Activated naive CD8-positive, alpha-beta T cell treated with anti-CD3 and anti-CD28 coated beads, Interleukin-2, amount 10 ng/mL, durations not matched to agents 7 days and 5 days (primary cell): Measurements from ENCODE around the gene CPEB1. TPM values are rescaled to one million over a fixed set of nuclear protein-coding genes. Genes with fewer than 3 reads are reported as not detected.

ENCODE experiments used
- ATAC-seq: fragments of 150-1000 bp; cut with Tn5 transposase; one replicate; pipeline ENCODE4 v1.10.0; 2021; ENCODE audit warnings: low read depth, moderate library complexity
- POLR2A ChIA-PET: fragments of 350-600 bp; sonication (Branson Sonifier 250); formaldehyde crosslinking; loops from one replicate; lab custom pipeline; 2021; ENCODE audit warnings: antibody characterized with exemption; lab: Charles Lee
- DNase-seq: peaks from one replicate; pipeline ENCODE4 v3.0.0; 2021
- H3K27ac Mint-ChIP-seq: one replicate; pipeline ENCODE4 v1.8.0; 2022; ENCODE audit warnings: mild to moderate bottlenecking, mixed read lengths
- H3K27me3 Mint-ChIP-seq: one replicate; pipeline ENCODE4 v1.8.0; 2022; ENCODE audit warnings: mild to moderate bottlenecking, moderate library complexity, mixed read lengths
- H3K36me3 Mint-ChIP-seq: one replicate; pipeline ENCODE4 v1.8.0; 2021; ENCODE audit warnings: mild to moderate bottlenecking, mixed read lengths
- H3K4me1 Mint-ChIP-seq: one replicate; pipeline ENCODE4 v1.8.0; 2021; ENCODE audit warnings: mixed read lengths
- H3K4me3 Mint-ChIP-seq: one replicate; pipeline ENCODE4 v1.8.0; 2022; ENCODE audit warnings: mild to moderate bottlenecking, moderate library complexity, mixed read lengths
- H3K9me3 Mint-ChIP-seq: one replicate; pipeline ENCODE4 v1.8.0; 2021; ENCODE audit warnings: mixed read lengths
- total RNA-seq, 2 experiments: library from RNA; stranded (reverse); gene quantifications; one replicate each; pipeline ENCODE4 v1.2.3, GENCODE V29; 2021

Gene CPEB1
- total RNA-seq, 2 experiments from 2014 or later = 0.58 to 0.74 TPM

- no peak overlapping the region for H3K27ac Mint-ChIP-seq
- POLR2A ChIA-PET = no interaction called here
- no peaks in the 10 kb centered on the region for H3K36me3 Mint-ChIP-seq
- no peaks in the 10 kb centered on the region for H3K9me3 Mint-ChIP-seq
- no peak for ATAC-seq
- H3K27me3 Mint-ChIP-seq = peaks cover 2% of the 10 kb centered on the region
- no peak for DNase-seq
- H3K4me1 Mint-ChIP-seq = no peaks in the 10 kb centered on the region
- no peak overlapping the region for H3K4me3 Mint-ChIP-seq
Measured at GRCh38 chr15:82567661-82568060, 79.5 kb downstream of the CPEB1 start.

- no peak overlapping the region for H3K4me3 Mint-ChIP-seq
- ATAC-seq (no peak), DNase-seq (no peak)
- H3K36me3 Mint-ChIP-seq = no peaks in the 10 kb centered on the region
- no peaks in the 10 kb centered on the region for H3K27me3 Mint-ChIP-seq
- H3K27ac Mint-ChIP-seq = no peak overlapping the region
- no peaks in the 10 kb centered on the region for H3K4me1 Mint-ChIP-seq
- no peaks in the 10 kb centered on the region for H3K9me3 Mint-ChIP-seq
- POLR2A ChIA-PET = no interaction called here
Measured at GRCh38 chr15:82566690-82567089, 80.5 kb downstream of the CPEB1 start.

- no peak for DNase-seq
- Mint-ChIP-seq H3K36me3 (no peaks in the 10 kb centered on the region), H3K27ac (no peak overlapping the region), H3K9me3 (no peaks in the 10 kb centered on the region), H3K4me1 (no peaks in the 10 kb centered on the region), H3K27me3 (peaks cover 8% of the 10 kb centered on the region), H3K4me3 (no peak overlapping the region)
- POLR2A ChIA-PET = no interaction called here
- no peak for ATAC-seq
Measured at GRCh38 chr15:82558502-82558901, 88.7 kb downstream of the CPEB1 start.

GRCh38 chr15:82556315-82557035 lies 90.7 kb downstream of the CPEB1 start:
- no peak overlapping the region for H3K27ac Mint-ChIP-seq
- DNase-seq (no peak), ATAC-seq (no peak)
- H3K27me3 Mint-ChIP-seq = peaks cover 11% of the 10 kb centered on the region
- no peaks in the 10 kb centered on the region for H3K4me1 Mint-ChIP-seq
- no peaks in the 10 kb centered on the region for H3K36me3 Mint-ChIP-seq
- no peak overlapping the region for H3K4me3 Mint-ChIP-seq
- H3K9me3 Mint-ChIP-seq = no peaks in the 10 kb centered on the region
- POLR2A ChIA-PET = no interaction called here

- POLR2A ChIA-PET = no interaction called here
- DNase-seq (no peak), ATAC-seq (no peak)
- no peaks in the 10 kb centered on the region for H3K9me3 Mint-ChIP-seq
- no peaks in the 10 kb centered on the region for H3K36me3 Mint-ChIP-seq
- H3K4me1 Mint-ChIP-seq = no peaks in the 10 kb centered on the region
- no peak overlapping the region for H3K27ac Mint-ChIP-seq
- no peak overlapping the region for H3K4me3 Mint-ChIP-seq
- H3K27me3 Mint-ChIP-seq = peaks cover 13% of the 10 kb centered on the region
Measured at GRCh38 chr15:82554849-82555248, 92.3 kb downstream of the CPEB1 start.

- H3K4me1 Mint-ChIP-seq = no peaks in the 10 kb centered on the region
- H3K9me3 Mint-ChIP-seq = no peaks in the 10 kb centered on the region
Measured at GRCh38 chr15:82554351-82554750, 92.8 kb downstream of the CPEB1 start.

GRCh38 chr15:82553846-82554245 lies 93.3 kb downstream of the CPEB1 start:
- ATAC-seq (no peak), DNase-seq (no peak)
- Mint-ChIP-seq H3K4me3 (no peak overlapping the region), H3K4me1 (no peaks in the 10 kb centered on the region), H3K27me3 (peaks cover 13% of the 10 kb centered on the region), H3K27ac (no peak overlapping the region), H3K9me3 (no peaks in the 10 kb centered on the region), H3K36me3 (no peaks in the 10 kb centered on the region)
- POLR2A ChIA-PET = no interaction called here

More at GRCh38 chr15:82554351-82554750, 92.8 kb downstream of the CPEB1 start:
- no peak for ATAC-seq
- H3K27ac Mint-ChIP-seq = no peak overlapping the region
- peaks cover 13% of the 10 kb centered on the region for H3K27me3 Mint-ChIP-seq
- POLR2A ChIA-PET = no interaction called here
- no peak overlapping the region for H3K4me3 Mint-ChIP-seq
- DNase-seq = no peak
- no peaks in the 10 kb centered on the region for H3K36me3 Mint-ChIP-seq

GRCh38 chr15:82552861-82553260 lies 94.3 kb downstream of the CPEB1 start:
- POLR2A ChIA-PET = no interaction called here
- Mint-ChIP-seq H3K9me3 (no peaks in the 10 kb centered on the region), H3K27ac (no peak overlapping the region), H3K36me3 (no peaks in the 10 kb centered on the region), H3K4me1 (no peaks in the 10 kb centered on the region), H3K27me3 (peaks cover 13% of the 10 kb centered on the region), H3K4me3 (no peak overlapping the region)
- DNase-seq (no peak), ATAC-seq (no peak)

- ATAC-seq (no peak), DNase-seq (no peak)
- POLR2A ChIA-PET = no interaction called here
Measured at GRCh38 chr15:82551646-82552247, 95.4 kb downstream of the CPEB1 start.

GRCh38 chr15:82549199-82549665 lies 97.9 kb downstream of the CPEB1 start:
- H3K4me3 Mint-ChIP-seq = no peak overlapping the region
- H3K4me1 Mint-ChIP-seq = no peaks in the 10 kb centered on the region
- DNase-seq (no peak), ATAC-seq (no peak)
- H3K27ac Mint-ChIP-seq = no peak overlapping the region
- POLR2A ChIA-PET = interaction anchor here (1.1 kb wide), 1 partner anchor 9 kb away, joined by 5 read pairs; the partner anchor contains the start of gene RPS17
- peaks cover 6% of the 10 kb centered on the region for H3K27me3 Mint-ChIP-seq
- H3K36me3 Mint-ChIP-seq = no peaks in the 10 kb centered on the region
- no peaks in the 10 kb centered on the region for H3K9me3 Mint-ChIP-seq

More at GRCh38 chr15:82551646-82552247, 95.4 kb downstream of the CPEB1 start:
- Mint-ChIP-seq H3K4me1 (no peaks in the 10 kb centered on the region), H3K27ac (no peak overlapping the region), H3K4me3 (no peak overlapping the region), H3K36me3 (no peaks in the 10 kb centered on the region), H3K9me3 (no peaks in the 10 kb centered on the region), H3K27me3 (peaks cover 10% of the 10 kb centered on the region)

- H3K27ac Mint-ChIP-seq = no peak overlapping the region
- H3K9me3 Mint-ChIP-seq = no peaks in the 10 kb centered on the region
- DNase-seq (no peak), ATAC-seq (no peak)
- peaks cover 4% of the 10 kb centered on the region for H3K27me3 Mint-ChIP-seq
- no peak overlapping the region for H3K4me3 Mint-ChIP-seq
- H3K4me1 Mint-ChIP-seq = no peaks in the 10 kb centered on the region
- H3K36me3 Mint-ChIP-seq = no peaks in the 10 kb centered on the region
- POLR2A ChIA-PET = no interaction called here
Measured at GRCh38 chr15:82548700-82549099, 98.5 kb downstream of the CPEB1 start.

GRCh38 chr15:82545478-82545877 lies 101.7 kb downstream of the CPEB1 start:
- H3K4me1 Mint-ChIP-seq = peaks cover 8% of the 10 kb centered on the region
- no peak overlapping the region for H3K27ac Mint-ChIP-seq
- POLR2A ChIA-PET = no interaction called here
- ATAC-seq = no peak
- H3K4me3 Mint-ChIP-seq = no peak overlapping the region
- H3K36me3 Mint-ChIP-seq = no peaks in the 10 kb centered on the region
- H3K27me3 Mint-ChIP-seq = no peaks in the 10 kb centered on the region
- H3K9me3 Mint-ChIP-seq = no peaks in the 10 kb centered on the region
- no peak for DNase-seq

- POLR2A ChIA-PET = no interaction called here
- ATAC-seq = no peak
- no peaks in the 10 kb centered on the region for H3K27me3 Mint-ChIP-seq
- H3K36me3 Mint-ChIP-seq = no peaks in the 10 kb centered on the region
- H3K4me1 Mint-ChIP-seq = peaks cover 8% of the 10 kb centered on the region
- no peak for DNase-seq
- H3K4me3 Mint-ChIP-seq = no peak overlapping the region
- H3K27ac Mint-ChIP-seq = no peak overlapping the region
- H3K9me3 Mint-ChIP-seq = no peaks in the 10 kb centered on the region
Measured at GRCh38 chr15:82545002-82545401, 102.2 kb downstream of the CPEB1 start.

GRCh38 chr15:82544431-82544830 lies 102.7 kb downstream of the CPEB1 start:
- no peak overlapping the region for H3K27ac Mint-ChIP-seq
- peaks cover 2% of the 10 kb centered on the region for H3K36me3 Mint-ChIP-seq
- POLR2A ChIA-PET = no interaction called here
- no peaks in the 10 kb centered on the region for H3K9me3 Mint-ChIP-seq
- H3K4me1 Mint-ChIP-seq = peaks cover 8% of the 10 kb centered on the region
- H3K4me3 Mint-ChIP-seq = no peak overlapping the region
- ATAC-seq (no peak), DNase-seq (no peak)
- H3K27me3 Mint-ChIP-seq = no peaks in the 10 kb centered on the region
